GM12873 (cell line): ENCODE measurements around the gene NPW.

Experiments
- TF ChIP-seq, protein P1 (sequence below): IDR thresholded peaks from 2 replicates; pipeline ENCODE4 v1.5.1; 2012; ENCODE audit warnings: low read depth, mild to moderate bottlenecking, moderate library complexity, low read length, control low read depth; ENCODE audit not compliant: insufficient read depth; ENCODE audit errors: missing control alignments

Gene NPW

DNA sequence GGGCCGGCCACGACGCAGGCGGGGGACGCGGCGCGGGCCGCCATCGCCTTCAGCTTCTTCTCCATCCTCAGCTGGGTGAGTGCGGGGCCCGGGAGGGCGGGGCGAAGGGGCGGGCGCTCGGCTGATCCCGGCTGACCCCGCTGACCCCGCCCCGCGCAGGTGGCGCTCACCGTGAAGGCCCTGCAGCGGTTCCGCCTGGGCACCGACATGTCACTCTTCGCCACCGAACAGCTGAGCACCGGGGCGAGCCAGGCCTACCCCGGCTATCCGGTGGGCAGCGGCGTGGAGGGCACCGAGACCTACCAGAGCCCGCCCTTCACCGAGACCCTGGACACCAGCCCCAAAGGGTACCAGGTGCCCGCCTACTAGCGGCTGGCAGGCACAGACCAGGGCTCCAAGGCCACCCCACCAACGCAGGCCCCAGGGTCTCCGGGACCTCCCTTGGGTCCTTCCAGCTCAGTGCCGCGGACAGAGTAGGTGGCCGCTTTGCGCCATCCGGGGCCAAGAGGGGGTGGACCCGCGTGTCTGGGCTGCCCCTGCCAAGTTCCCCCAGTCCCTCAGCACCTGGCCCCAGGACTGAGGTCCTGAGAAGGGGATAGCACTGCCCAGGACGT is 26.8 kb upstream of the NPW start:
- TF ChIP-seq, protein P1, sequence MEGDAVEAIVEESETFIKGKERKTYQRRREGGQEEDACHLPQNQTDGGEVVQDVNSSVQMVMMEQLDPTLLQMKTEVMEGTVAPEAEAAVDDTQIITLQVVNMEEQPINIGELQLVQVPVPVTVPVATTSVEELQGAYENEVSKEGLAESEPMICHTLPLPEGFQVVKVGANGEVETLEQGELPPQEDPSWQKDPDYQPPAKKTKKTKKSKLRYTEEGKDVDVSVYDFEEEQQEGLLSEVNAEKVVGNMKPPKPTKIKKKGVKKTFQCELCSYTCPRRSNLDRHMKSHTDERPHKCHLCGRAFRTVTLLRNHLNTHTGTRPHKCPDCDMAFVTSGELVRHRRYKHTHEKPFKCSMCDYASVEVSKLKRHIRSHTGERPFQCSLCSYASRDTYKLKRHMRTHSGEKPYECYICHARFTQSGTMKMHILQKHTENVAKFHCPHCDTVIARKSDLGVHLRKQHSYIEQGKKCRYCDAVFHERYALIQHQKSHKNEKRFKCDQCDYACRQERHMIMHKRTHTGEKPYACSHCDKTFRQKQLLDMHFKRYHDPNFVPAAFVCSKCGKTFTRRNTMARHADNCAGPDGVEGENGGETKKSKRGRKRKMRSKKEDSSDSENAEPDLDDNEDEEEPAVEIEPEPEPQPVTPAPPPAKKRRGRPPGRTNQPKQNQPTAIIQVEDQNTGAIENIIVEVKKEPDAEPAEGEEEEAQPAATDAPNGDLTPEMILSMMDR = no peak

DNA sequence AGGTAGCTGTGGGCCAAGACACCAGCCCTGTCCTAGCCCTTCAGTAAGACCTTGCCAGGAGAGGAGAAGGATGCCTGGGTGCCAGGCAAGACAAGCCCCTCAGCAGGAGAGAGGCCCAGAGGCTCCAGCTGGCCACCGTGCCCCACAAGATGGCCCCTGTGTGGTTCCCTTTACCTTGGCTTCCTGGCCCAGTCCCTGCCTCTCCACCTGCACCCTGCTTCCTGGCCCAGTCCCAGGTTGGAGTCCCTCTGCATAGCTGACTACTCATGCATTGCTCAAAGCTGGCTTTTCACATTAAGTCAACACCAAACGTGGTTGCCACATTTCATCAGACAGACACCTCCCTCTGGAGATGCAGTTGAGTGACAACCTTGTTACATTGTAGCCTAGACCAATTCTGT is 25.9 kb upstream of the NPW start:
- TF ChIP-seq, protein P1 = no peak

DNA sequence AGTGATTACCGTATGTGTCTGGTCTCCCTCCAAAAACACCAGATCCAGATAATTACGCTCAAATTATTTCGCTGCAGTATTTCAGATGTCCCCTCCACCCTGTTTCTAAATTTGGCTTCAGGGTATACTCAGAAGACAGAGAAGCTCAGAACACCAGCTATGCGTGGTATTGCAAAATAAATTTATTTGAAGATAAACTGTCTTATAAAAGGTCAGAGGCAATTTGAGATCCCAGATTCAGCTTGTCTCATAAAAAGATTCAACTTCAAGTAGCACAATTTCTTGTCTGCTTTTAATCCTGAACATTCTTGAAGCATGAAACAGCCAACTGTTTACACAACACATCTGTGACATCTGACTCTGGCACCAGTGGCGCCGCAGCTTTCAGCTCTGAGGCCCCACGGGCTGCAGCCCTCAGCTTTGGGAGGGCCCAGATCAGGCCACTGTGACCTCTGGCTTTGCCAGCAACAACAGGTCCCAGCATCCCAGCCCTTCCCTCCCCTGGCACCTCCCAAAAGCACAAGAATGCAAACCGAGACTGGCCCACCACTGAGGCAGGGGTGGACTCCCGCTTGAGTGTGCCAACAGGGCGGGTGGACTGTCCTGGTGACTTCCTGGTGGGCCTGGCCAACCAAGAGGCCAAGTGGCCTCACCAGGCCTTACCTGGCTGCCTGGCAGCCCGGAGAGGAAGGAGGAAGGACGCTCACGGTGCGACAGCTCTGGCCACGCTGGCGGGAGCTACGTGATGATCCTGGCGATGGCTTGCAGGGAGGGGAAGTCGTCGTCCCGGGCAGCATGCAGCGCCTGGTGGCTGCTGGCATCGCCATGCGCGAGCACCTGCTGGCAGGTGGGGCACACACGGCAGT is 21.9 kb upstream of the NPW start:
- TF ChIP-seq, protein P1 = no peak

DNA sequence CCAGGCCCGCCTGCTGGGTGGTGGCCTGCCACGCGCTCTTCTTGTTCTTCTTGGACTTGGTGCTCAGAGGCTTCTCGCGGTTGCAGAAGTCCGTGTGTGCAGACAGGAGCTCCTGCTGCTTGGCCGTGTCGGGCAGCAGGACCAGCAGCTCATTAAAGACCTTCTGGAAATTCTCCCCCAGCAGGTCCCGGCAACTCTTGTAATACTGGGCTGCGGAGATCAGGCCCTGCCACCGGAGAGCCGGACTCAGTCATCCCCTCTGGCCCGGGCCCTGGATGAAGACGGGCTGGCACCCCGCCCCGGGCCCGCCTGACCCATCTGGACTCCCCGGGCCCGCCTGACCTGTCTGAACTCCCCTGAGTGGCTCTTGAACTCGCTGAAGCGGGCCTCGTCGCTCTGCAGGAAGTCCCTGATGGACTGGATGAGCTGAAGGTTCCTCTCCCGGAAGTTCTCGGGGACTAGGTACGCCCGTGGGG is 21.2 kb upstream of the NPW start:
- TF ChIP-seq, protein P1 = no peak

DNA sequence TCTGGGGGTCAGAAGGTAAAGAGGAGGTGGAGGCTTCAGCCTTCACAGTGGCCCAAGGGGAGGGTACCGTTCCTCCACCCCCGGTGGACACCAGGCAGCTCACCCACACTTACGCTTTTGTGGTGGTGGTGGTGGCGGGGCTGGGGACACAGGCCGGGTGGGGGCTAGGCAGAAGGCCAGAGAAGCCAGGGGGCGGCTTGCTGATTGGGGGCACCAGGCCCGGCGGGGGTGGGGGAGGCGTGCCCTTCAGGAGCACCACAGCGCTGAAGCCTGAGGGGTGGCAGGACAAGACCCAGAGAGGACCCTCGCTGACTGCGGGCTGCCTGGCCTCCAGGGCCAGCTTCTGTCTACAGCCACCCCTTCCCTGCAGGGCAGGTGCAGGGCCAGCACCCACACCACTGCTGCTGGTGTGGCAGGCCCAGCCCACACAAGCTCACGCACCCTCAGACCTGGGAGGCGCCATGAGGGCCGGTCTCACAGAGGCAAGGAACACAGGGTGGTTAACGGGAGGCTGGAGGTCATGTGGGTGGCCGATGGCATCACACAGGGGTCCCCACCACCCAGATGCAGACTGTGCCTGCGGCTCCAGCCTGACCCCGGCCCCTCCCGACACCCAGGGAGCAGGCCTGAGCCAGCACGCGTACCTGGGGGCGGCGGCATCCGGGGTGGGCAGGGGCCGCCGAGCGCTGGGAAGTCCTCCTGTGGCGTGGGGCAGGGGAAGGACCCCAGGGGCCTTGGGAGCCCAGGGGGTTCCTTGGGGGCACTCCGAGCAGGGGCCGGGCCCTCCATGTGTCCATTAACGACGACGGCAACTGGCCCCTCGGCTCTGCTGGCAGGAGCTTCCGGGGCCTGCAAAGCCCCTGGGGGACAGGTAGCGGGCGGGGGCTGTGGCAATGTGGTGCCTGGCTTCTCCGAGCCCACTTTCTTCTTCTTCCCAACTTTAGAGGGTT is 20.5 kb upstream of the NPW start:
- TF ChIP-seq, protein P1 = no peak

DNA sequence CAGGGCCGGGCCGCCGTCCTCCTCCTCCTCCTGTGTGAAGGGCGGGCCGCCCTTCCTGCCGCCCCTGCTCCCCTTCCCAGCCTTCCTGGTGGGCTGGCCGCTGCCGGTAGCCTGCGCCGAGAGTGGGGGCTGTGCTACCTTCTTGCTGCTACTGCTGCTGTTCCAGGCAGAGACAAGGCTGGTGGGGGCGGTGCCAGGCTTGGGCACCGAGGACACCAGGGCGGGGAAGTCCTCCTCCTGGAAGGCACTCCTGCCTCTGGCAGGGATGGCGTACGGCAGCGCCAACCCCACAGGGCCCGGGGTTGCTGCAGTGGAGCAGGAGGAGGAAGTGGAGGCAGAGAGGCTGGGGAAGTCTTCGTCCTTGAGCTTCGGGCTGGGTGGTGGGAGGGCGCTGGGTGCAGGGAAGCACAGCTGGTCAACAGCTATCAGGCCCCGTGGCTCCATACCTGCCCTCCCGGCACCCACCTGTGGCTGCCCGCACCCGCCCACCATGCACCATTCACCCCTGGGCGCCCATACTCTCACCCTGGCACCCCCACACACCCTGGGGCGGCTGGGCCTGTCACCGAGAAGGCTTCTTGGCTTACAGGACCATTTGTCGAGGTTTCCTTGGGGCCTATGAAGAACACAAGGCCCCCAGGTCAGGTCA is 19.6 kb upstream of the NPW start:
- TF ChIP-seq, protein P1 = no peak
